Neutrophil (primary cell): ENCODE data around the gene SPATA16.

ENCODE experiments used
- H3K27ac ChIP-seq: fragments of 200-600 bp; sonication (generic); 2 replicates; pipeline ENCODE4 v1.5.1; 2016; ENCODE audit warnings: mild to moderate bottlenecking, moderate library complexity
- H3K27me3 ChIP-seq: fragments of 200-600 bp; sonication (generic); 2 replicates; pipeline ENCODE4 v1.6.0; 2016; ENCODE audit warnings: mild to moderate bottlenecking
- H3K36me3 ChIP-seq: fragments of 200-600 bp; sonication (generic); 2 replicates; pipeline ENCODE4 v1.5.1; 2017
- H3K4me1 ChIP-seq, 2 experiments: fragments of 200-600 bp in 1 of 2; sonication (generic) in 1 of 2; 1 replicate in 1 of 2; 2 replicates in 1 of 2; pipeline versions ENCODE4 v1.5.1 to v1.6.1; 2013 to 2016; ENCODE audit warnings: low read depth in 1 of 2, low read length in 1 of 2, mild to moderate bottlenecking in 1 of 2, moderate library complexity in 1 of 2; ENCODE audit not compliant: control insufficient read depth in 1 of 2, insufficient read depth in 1 of 2
- H3K4me3 ChIP-seq, 2 experiments: fragments of 200-600 bp in 1 of 2; sonication (generic) in 1 of 2; 1 replicate in 1 of 2; 2 replicates in 1 of 2; pipeline ENCODE4 v1.5.1; 2013 to 2016; ENCODE audit warnings: low read depth in 1 of 2, low read length in 1 of 2, mild to moderate bottlenecking in 1 of 2, moderate library complexity in 1 of 2
- H3K9me3 ChIP-seq: fragments of 200-600 bp; sonication (generic); 2 replicates; pipeline ENCODE4 v1.5.1; 2016
- TF ChIP-seq, protein P1 (sequence below): fragments of 200-600 bp; sonication (generic); IDR thresholded peaks from 2 replicates; pipeline ENCODE4 v1.5.1; 2016; ENCODE audit warnings: antibody characterized with exemption

The SPATA16 gene

DNA sequence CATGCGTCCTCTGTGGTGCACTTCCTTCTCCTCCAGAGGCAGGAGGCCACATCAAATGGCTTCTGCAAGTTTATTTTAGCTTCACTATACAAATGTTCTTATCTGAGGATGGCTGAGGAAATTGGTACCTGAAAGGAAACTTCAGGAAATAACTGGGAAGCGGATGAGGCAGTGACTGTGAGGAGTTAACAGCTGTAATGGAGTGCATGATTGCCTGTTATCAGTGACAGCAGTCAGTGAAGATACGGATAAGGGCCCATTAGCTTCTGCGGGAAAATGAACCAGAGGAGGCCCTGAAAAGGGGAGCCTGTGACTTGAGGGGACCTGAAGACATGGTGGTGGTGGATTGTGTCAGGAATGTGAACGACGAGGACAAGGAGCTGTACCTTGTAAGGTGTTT is 51.8 kb downstream of the SPATA16 start:
- no peak overlapping the region for H3K27ac ChIP-seq
- H3K36me3 ChIP-seq = no peaks in the 10 kb centered on the region
- H3K4me1 ChIP-seq = no peaks in the 10 kb centered on the region
- H3K4me3 ChIP-seq = no peak overlapping the region
- no peaks in the 10 kb centered on the region for H3K9me3 ChIP-seq
- H3K27me3 ChIP-seq = no peaks in the 10 kb centered on the region
- TF ChIP-seq, protein P1, sequence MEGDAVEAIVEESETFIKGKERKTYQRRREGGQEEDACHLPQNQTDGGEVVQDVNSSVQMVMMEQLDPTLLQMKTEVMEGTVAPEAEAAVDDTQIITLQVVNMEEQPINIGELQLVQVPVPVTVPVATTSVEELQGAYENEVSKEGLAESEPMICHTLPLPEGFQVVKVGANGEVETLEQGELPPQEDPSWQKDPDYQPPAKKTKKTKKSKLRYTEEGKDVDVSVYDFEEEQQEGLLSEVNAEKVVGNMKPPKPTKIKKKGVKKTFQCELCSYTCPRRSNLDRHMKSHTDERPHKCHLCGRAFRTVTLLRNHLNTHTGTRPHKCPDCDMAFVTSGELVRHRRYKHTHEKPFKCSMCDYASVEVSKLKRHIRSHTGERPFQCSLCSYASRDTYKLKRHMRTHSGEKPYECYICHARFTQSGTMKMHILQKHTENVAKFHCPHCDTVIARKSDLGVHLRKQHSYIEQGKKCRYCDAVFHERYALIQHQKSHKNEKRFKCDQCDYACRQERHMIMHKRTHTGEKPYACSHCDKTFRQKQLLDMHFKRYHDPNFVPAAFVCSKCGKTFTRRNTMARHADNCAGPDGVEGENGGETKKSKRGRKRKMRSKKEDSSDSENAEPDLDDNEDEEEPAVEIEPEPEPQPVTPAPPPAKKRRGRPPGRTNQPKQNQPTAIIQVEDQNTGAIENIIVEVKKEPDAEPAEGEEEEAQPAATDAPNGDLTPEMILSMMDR = no peak

- TF ChIP-seq, protein P1 = no peak
Observed at GRCh38 chr3:173078525-173078924, 62.5 kb downstream of the SPATA16 start.

DNA sequence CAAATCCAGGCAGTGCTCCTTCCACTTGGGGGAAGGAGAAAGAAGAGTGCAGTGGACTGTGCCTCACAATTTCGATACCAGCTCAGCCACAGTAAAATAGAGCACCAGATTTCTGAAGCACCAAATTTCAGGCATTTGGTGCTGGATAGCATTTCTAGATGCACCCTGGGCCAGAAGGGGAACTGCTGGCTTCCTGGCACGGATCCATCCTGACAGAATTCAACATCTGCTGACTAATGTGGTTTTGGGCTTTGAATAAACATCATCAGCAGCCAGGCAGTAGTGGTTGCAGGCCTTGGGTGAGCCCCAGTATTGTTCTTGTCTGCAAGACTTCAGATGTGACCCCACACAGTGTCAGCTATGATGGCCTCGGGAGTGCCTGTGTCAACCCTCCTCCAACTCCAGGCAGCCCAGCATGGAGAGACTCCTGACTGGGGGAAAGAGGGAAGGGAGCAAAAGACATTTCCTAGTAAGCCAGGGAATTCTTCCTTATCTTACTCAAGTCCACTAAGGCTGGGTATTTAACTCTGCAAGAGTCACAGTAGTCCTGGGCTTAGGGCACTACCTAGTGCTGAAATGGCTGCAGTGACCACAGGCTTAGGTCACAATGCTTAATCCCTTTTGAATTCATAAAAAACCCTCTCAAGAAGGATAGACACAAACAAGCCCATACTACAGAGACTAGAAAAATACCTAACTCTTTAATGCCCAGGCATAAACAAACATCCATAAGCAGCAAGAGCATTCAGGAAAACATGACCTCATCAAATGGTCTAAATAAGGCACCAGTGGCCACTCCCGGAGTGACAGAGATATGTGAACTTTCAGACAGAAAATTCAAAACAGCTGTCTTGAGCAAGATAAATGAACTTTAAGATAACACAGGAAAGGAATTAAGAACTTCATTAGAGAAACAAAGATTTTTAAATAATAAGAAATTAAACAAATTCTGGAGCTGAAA is 74.7 kb downstream of the SPATA16 start:
- H3K4me1 ChIP-seq = peaks cover 0 to 6% of the 10 kb centered on the region in 2 experiments
- H3K27ac ChIP-seq = no peak overlapping the region
- no peak overlapping the region for H3K4me3 ChIP-seq
- H3K27me3 ChIP-seq = no peaks in the 10 kb centered on the region
- TF ChIP-seq, protein P1 = no peak
- H3K36me3 ChIP-seq = no peaks in the 10 kb centered on the region
- no peaks in the 10 kb centered on the region for H3K9me3 ChIP-seq

More at GRCh38 chr3:173078525-173078924, 62.5 kb downstream of the SPATA16 start:
- Histone ChIP-seq H3K4me3 (no peak overlapping the region), H3K27ac (no peak overlapping the region), H3K4me1 (no peaks in the 10 kb centered on the region), H3K9me3 (no peaks in the 10 kb centered on the region), H3K36me3 (no peaks in the 10 kb centered on the region), H3K27me3 (no peaks in the 10 kb centered on the region)

DNA sequence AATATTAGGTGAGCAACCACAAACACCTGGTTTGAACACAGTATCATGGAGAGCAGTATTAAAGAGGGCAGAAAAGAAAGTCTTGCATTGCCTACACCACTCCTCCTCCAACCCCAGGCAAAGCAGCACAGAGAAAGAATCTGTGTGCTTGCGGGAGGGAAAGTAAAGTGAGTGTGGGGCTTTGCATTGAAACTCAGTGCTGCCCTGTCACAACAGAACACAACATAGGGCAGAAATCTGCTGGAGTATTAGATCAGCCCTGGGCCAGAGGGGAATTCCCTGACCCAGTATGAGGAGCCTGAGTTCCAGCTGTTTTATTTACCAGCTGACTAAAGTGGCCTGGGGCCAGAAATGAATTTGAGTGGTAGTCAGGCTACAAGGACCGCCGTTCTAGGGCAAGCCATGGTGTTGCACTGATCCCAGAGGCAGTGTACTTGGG is 75.5 kb downstream of the SPATA16 start:
- H3K4me1 ChIP-seq = peaks cover 0 to 6% of the 10 kb centered on the region in 2 experiments
- H3K4me3 ChIP-seq = no peak overlapping the region
- H3K36me3 ChIP-seq = no peaks in the 10 kb centered on the region
- H3K27ac ChIP-seq = no peak overlapping the region
- no peaks in the 10 kb centered on the region for H3K9me3 ChIP-seq
- TF ChIP-seq, protein P1 = no peak
- H3K27me3 ChIP-seq = no peaks in the 10 kb centered on the region

GRCh38 chr3:173064631-173065030 is 76.4 kb downstream of the SPATA16 start:
- Histone ChIP-seq H3K9me3 (no peaks in the 10 kb centered on the region), H3K4me1 (peaks cover 0 to 6% of the 10 kb centered on the region in 2 experiments), H3K4me3 (no peak overlapping the region), H3K27ac (no peak overlapping the region), H3K27me3 (no peaks in the 10 kb centered on the region), H3K36me3 (no peaks in the 10 kb centered on the region)
- TF ChIP-seq, protein P1 = no peak
